ENCODE data around the gene ANKRD44.

ANKRD44 gene

DNA sequence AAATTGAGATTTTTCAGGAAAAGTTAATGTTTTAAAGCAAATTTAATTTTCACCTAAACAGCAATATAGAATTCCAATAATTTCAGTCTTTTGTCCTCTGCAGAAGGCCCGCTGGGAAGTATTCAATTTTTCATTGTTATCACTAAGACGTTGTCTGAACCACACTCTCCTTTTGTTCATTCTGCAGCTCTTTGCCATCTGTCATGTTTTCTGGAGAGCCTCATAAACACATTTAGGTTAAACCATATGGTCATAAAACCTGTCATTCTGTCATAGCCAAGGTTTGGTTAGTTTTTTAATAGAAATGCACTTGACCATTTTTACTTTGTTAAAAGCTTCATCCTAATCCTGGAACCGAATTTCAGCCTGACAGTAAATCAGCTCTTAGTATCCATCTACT lies 330.1 kb downstream of the ANKRD44 start:
- no peak overlapping the region for H3K9ac ChIP-seq (ENCODE audit: low read depth, low read length)
- H3K4me1 ChIP-seq (ENCODE audit: control insufficient read depth, insufficient read depth, low read length), result peaks cover 5% of the 10 kb centered on the region
- no peak overlapping the region for H3K4me2 ChIP-seq (ENCODE audit: low read length)
- no peaks in the 10 kb centered on the region for H3K9me3 ChIP-seq (replicated peaks; ENCODE audit: low read length)
- no peak overlapping the region for H3K4me3 ChIP-seq (ENCODE audit: low read length)
- H3K27me3 ChIP-seq (ENCODE audit: control insufficient read depth, insufficient read depth, low read length), result no peaks in the 10 kb centered on the region
- H3K36me3 ChIP-seq (ENCODE audit: insufficient read depth, low read length), result no peaks in the 10 kb centered on the region

DNA sequence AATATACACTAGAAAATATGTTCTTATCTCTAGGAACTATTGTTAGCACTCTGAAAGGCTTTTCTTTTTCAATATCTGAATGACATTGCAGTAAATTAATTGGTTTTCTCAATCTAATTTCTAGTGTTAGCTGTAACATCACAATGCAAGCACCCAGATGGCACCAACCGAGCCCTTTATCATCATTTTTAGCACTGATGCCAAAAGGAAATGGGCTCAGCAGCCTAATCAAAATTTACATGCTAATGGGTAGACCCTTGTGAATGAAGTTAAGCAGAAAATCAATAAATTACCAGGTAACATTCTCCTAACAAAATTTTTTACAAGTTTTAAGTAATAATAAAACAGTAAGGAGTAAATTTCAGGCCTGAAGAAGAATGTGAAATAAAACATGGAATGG lies 330.6 kb downstream of the ANKRD44 start:
- Histone ChIP-seq H3K9ac (ENCODE audit: low read depth, low read length) (no peak overlapping the region), H3K4me1 (ENCODE audit: control insufficient read depth, insufficient read depth, low read length) (peaks cover 5% of the 10 kb centered on the region), H3K27me3 (ENCODE audit: control insufficient read depth, insufficient read depth, low read length) (no peaks in the 10 kb centered on the region), H3K4me2 (ENCODE audit: low read length) (no peak overlapping the region), H3K9me3 (replicated peaks; ENCODE audit: low read length) (no peaks in the 10 kb centered on the region), H3K36me3 (ENCODE audit: insufficient read depth, low read length) (no peaks in the 10 kb centered on the region), H3K4me3 (ENCODE audit: low read length) (no peak overlapping the region)

DNA sequence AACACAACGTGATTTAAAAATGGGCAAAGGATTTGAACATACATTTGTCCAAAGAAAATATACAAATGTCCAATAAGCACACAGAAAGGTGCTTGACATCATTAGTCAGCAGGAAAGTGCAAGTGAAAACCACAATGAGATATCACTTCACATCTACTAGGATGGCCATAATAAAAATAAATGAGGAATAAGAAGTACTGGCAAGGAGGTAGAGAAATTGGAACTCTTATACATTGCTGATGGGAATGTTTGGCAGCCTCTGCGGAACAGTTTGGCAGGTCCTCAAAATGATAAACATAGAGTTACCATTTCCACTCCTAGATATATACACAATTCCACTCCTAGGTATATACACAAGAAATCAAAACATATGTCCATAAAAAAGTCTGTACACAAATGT lies 333.1 kb downstream of the ANKRD44 start:
- Histone ChIP-seq H3K4me2 (ENCODE audit: low read length) (no peak overlapping the region), H3K9me3 (replicated peaks; ENCODE audit: low read length) (no peaks in the 10 kb centered on the region), H3K4me3 (ENCODE audit: low read length) (no peak overlapping the region), H3K36me3 (ENCODE audit: insufficient read depth, low read length) (no peaks in the 10 kb centered on the region), H3K9ac (ENCODE audit: low read depth, low read length) (no peak overlapping the region), H3K27me3 (ENCODE audit: control insufficient read depth, insufficient read depth, low read length) (no peaks in the 10 kb centered on the region), H3K4me1 (ENCODE audit: control insufficient read depth, insufficient read depth, low read length) (no peaks in the 10 kb centered on the region)

DNA sequence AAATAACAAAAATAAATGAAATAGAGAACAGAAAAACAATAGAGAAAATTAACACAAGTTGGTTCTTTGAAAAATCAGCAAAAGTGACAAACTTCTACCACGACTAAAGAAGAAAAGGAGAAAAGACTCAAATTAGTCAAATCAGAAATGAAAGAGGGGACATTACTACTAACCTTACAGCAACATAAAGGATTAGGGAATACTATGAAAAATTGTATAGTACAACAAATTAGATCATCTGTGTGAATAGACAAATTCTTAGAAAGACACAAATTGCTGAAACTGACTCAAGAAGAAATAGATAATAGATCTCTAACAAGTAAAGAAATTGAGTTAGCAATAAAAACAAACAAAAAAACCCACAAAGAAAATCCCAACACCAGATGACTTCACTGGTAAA lies 335.6 kb downstream of the ANKRD44 start:
- Histone ChIP-seq H3K4me3 (ENCODE audit: low read length) (no peak overlapping the region), H3K27me3 (ENCODE audit: control insufficient read depth, insufficient read depth, low read length) (no peaks in the 10 kb centered on the region), H3K9me3 (replicated peaks; ENCODE audit: low read length) (no peaks in the 10 kb centered on the region), H3K36me3 (ENCODE audit: insufficient read depth, low read length) (no peaks in the 10 kb centered on the region), H3K4me1 (ENCODE audit: control insufficient read depth, insufficient read depth, low read length) (no peaks in the 10 kb centered on the region), H3K4me2 (ENCODE audit: low read length) (no peak overlapping the region), H3K9ac (ENCODE audit: low read depth, low read length) (no peak overlapping the region)

DNA sequence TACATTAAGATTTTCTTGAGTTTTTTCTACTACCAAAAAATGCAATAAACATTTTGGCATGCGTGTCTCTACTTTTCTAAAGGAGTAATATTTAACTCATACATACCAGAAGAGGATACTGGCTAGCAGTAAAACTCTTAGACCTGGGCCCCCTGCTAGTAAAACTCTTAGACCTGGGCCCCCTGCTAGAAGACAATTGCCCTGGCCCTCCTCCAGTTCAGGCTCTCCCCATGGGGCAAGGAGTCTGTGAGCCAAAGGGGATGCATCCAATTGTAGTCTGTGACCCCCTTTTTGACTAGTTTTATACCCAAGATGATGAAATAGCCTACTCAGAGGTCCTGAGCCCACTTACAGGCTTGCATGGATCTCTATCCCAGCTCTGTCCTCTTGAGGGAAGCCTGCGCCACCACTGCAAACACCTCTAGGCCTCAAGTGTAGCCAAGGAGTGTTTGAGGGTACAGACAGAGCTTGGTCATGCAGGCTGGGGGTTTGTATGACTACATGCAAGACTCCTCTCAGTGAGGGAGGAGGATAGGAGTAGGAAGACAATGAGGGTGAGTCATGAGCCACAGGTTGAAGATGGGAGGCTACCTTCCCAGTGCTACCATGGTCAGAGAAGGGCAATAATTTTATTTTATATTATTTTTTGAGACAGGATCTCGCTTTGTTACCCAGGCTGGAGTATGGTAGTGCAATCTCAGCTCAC lies 338.9 kb downstream of the ANKRD44 start:
- no peaks in the 10 kb centered on the region for H3K36me3 ChIP-seq (ENCODE audit: insufficient read depth, low read length)
- no peak overlapping the region for H3K9ac ChIP-seq (ENCODE audit: low read depth, low read length)
- no peak overlapping the region for H3K4me2 ChIP-seq (ENCODE audit: low read length)
- no peak overlapping the region for H3K4me3 ChIP-seq (ENCODE audit: low read length)
- peaks cover 8% of the 10 kb centered on the region for H3K4me1 ChIP-seq (ENCODE audit: control insufficient read depth, insufficient read depth, low read length)
- H3K9me3 ChIP-seq (replicated peaks; ENCODE audit: low read length), result no peaks in the 10 kb centered on the region
- H3K27me3 ChIP-seq (ENCODE audit: control insufficient read depth, insufficient read depth, low read length), result no peaks in the 10 kb centered on the region

DNA sequence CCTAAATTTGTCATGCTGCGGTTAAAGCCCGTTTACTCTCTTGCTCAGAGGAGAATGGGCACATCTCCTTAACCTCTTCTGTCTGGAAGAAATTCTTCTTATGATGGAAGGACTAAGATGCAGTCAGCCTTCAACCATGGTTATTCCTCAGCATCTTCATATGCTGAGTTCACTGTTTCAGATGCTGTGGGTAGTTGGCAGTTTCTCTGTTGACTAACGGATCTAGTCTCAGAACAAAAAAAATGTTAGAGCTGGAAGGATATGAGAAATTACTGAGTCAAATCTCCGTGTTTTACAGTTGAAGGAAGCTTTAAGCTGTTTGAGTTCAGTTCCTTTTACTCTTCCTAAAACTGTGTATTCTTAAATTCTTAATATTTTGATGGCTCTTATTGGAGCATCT lies 340.5 kb downstream of the ANKRD44 start:
- H3K4me2 ChIP-seq (ENCODE audit: low read length), result no peak overlapping the region
- H3K4me1 ChIP-seq (ENCODE audit: control insufficient read depth, insufficient read depth, low read length), result peaks cover 16% of the 10 kb centered on the region
- H3K36me3 ChIP-seq (ENCODE audit: insufficient read depth, low read length), result no peaks in the 10 kb centered on the region
- H3K4me3 ChIP-seq (ENCODE audit: low read length), result no peak overlapping the region
- no peak overlapping the region for H3K9ac ChIP-seq (ENCODE audit: low read depth, low read length)
- no peaks in the 10 kb centered on the region for H3K27me3 ChIP-seq (ENCODE audit: control insufficient read depth, insufficient read depth, low read length)
- no peaks in the 10 kb centered on the region for H3K9me3 ChIP-seq (replicated peaks; ENCODE audit: low read length)

DNA sequence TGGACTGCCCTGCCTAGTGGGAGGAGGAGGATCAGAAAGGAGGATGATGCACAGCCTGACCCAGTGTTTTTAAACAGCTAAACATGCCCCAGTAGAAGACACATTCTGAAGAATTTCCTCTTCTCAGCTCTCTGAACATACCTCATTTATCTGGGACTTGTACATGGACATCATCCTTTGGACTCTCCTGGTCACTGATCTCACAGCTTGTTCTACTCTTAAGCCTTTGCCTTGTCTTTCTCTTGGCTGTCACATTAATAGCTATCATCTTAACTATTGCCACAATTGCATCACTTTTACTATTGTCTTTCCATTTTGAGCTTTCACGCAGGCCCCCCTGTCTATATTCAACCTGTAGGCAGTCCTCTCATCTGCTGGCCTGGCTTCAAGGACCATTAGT lies 342.1 kb downstream of the ANKRD44 start:
- Histone ChIP-seq H3K4me1 (ENCODE audit: control insufficient read depth, insufficient read depth, low read length) (peaks cover 16% of the 10 kb centered on the region), H3K4me3 (ENCODE audit: low read length) (no peak overlapping the region), H3K27me3 (ENCODE audit: control insufficient read depth, insufficient read depth, low read length) (no peaks in the 10 kb centered on the region), H3K4me2 (ENCODE audit: low read length) (no peak overlapping the region), H3K9me3 (replicated peaks; ENCODE audit: low read length) (no peaks in the 10 kb centered on the region), H3K36me3 (ENCODE audit: insufficient read depth, low read length) (no peaks in the 10 kb centered on the region), H3K9ac (ENCODE audit: low read depth, low read length) (no peak overlapping the region)

DNA sequence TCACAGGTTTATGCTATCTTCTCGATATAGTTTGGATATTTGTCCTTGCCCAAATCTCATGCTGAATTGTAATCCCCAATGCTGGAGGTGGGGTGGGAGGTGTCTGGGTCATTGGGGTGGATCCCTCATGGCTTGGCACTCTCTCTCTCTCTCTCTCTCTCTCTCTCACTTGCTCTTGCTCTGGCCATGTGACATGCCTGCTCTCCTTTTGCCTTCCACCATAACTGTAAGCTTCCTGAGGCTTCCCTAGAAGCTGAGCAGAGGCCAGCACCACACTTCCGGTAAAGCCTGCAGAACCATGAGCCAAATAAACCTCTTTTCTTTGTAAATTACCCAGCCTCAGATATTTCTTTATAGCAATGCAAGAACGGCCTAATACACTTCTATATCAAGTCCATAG lies 342.8 kb downstream of the ANKRD44 start:
- no peak overlapping the region for H3K4me3 ChIP-seq (ENCODE audit: low read length)
- H3K36me3 ChIP-seq (ENCODE audit: insufficient read depth, low read length), result no peaks in the 10 kb centered on the region
- H3K4me2 ChIP-seq (ENCODE audit: low read length), result no peak overlapping the region
- H3K4me1 ChIP-seq (ENCODE audit: control insufficient read depth, insufficient read depth, low read length), result peaks cover 20% of the 10 kb centered on the region
- no peaks in the 10 kb centered on the region for H3K27me3 ChIP-seq (ENCODE audit: control insufficient read depth, insufficient read depth, low read length)
- H3K9me3 ChIP-seq (replicated peaks; ENCODE audit: low read length), result no peaks in the 10 kb centered on the region
- H3K9ac ChIP-seq (ENCODE audit: low read depth, low read length), result no peak overlapping the region

DNA sequence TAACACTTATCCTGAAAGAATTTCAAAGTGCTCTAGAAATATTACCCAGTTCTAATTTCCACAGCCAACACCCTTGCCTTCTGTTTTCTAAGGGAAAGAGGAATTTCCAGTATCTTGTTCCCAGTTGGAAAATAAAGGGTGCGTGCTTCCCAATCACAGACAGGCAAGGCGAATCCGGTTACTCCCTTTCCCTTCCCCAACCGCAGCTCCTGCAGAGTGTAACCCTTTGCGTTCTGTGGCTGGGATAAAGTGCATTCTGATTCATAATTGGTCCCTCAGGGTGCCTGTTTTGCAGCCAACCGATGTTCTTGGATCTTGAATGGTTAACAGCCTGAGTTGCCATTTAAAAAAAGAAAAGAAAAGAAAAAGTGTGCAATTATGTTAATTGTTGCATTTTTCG lies 343.5 kb downstream of the ANKRD44 start:
- peak overlapping the region; percentile 77 for H3K4me2 ChIP-seq (ENCODE audit: low read length)
- no peaks in the 10 kb centered on the region for H3K36me3 ChIP-seq (ENCODE audit: insufficient read depth, low read length)
- peak overlapping the region; percentile 66 for H3K9ac ChIP-seq (ENCODE audit: low read depth, low read length)
- no peaks in the 10 kb centered on the region for H3K27me3 ChIP-seq (ENCODE audit: control insufficient read depth, insufficient read depth, low read length)
- H3K4me1 ChIP-seq (ENCODE audit: control insufficient read depth, insufficient read depth, low read length), result peaks cover 20% of the 10 kb centered on the region
- peak overlapping the region; percentile 50 for H3K4me3 ChIP-seq (ENCODE audit: low read length)
- no peaks in the 10 kb centered on the region for H3K9me3 ChIP-seq (replicated peaks; ENCODE audit: low read length)

DNA sequence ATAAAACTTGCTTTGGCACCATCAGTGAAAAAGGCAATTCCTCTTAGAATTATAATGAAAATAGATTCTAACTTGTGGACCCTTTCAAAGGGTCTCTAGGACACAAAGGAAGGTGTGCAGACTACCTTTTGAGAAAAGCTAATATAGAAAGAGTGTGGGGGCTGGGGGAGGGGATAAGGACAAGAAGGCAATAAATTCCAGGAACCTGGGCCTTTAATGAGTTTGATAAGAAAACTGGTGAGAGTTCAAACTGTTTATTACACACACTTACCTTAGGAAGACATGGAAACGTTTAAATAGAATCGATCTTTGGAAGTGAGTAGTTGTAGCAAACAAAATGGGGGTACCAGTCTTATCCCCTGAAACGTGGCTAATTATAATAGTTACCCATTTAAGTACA lies 344.5 kb downstream of the ANKRD44 start:
- Histone ChIP-seq H3K36me3 (ENCODE audit: insufficient read depth, low read length) (no peaks in the 10 kb centered on the region), H3K4me2 (ENCODE audit: low read length) (peak overlapping the region; percentile 77), H3K4me1 (ENCODE audit: control insufficient read depth, insufficient read depth, low read length) (peaks cover 20% of the 10 kb centered on the region), H3K4me3 (ENCODE audit: low read length) (no peak overlapping the region), H3K27me3 (ENCODE audit: control insufficient read depth, insufficient read depth, low read length) (no peaks in the 10 kb centered on the region), H3K9ac (ENCODE audit: low read depth, low read length) (no peak overlapping the region), H3K9me3 (replicated peaks; ENCODE audit: low read length) (no peaks in the 10 kb centered on the region)

DNA sequence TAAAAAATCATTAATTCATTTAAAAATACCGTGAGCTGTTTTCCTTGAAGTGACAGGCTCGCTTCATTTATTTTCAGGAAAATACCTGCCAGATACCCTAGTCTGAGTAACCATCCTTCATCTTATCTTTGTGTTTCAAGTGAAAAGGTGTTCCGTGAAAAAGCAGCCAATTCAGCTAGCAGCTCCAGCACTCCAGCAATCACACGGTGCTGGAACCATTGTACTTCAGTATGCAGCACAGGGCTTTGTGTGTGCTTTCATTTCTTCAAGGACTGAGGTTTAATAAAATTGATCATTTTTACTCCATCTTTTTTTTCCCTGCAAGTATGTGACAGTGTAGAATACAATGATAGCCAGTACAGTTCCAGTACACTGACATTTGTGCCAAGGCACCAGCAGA lies 344.9 kb downstream of the ANKRD44 start:
- Histone ChIP-seq H3K4me3 (ENCODE audit: low read length) (no peak overlapping the region), H3K36me3 (ENCODE audit: insufficient read depth, low read length) (no peaks in the 10 kb centered on the region), H3K27me3 (ENCODE audit: control insufficient read depth, insufficient read depth, low read length) (no peaks in the 10 kb centered on the region), H3K4me2 (ENCODE audit: low read length) (no peak overlapping the region), H3K9ac (ENCODE audit: low read depth, low read length) (no peak overlapping the region), H3K4me1 (ENCODE audit: control insufficient read depth, insufficient read depth, low read length) (peaks cover 20% of the 10 kb centered on the region), H3K9me3 (replicated peaks; ENCODE audit: low read length) (no peaks in the 10 kb centered on the region)

DNA sequence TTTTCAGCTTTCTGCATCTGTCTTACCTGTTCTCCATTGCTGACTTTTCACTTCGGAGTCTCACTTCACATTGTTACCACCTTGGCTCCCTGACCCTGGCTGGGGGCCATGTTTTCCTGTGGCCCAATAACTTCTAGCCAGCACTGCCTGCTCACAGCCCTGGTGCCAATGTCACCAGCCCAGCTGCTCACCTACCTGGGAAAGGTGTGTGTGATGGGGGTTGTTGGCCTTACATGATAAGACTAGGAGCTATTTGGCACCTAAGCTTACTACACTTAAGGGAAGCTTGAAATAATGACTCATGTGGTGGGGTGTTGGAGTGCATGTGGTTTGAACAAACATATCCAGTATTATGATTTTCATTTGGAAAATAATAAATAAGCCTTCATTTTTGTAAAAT lies 346.6 kb downstream of the ANKRD44 start:
- no peaks in the 10 kb centered on the region for H3K27me3 ChIP-seq (ENCODE audit: control insufficient read depth, insufficient read depth, low read length)
- no peak overlapping the region for H3K9ac ChIP-seq (ENCODE audit: low read depth, low read length)
- no peaks in the 10 kb centered on the region for H3K9me3 ChIP-seq (replicated peaks; ENCODE audit: low read length)
- no peak overlapping the region for H3K4me2 ChIP-seq (ENCODE audit: low read length)
- H3K4me3 ChIP-seq (ENCODE audit: low read length), result no peak overlapping the region
- H3K36me3 ChIP-seq (ENCODE audit: insufficient read depth, low read length), result no peaks in the 10 kb centered on the region
- peaks cover 20% of the 10 kb centered on the region for H3K4me1 ChIP-seq (ENCODE audit: control insufficient read depth, insufficient read depth, low read length)
